ENCODE results near the gene PSMG2. TPM values are rescaled to one million over a fixed set of nuclear protein-coding genes. Genes with fewer than 3 reads are reported as not detected.

PSMG2 gene
- total RNA-seq, 2 donors from 2014 or later = 65.5 to 70.2 TPM

- DNase-seq = no peak
- no peak overlapping the region for H3K9ac ChIP-seq (ENCODE audit: extremely low read depth, low read length, poor library complexity, severe bottlenecking)
- H3K27ac ChIP-seq (ENCODE audit: low read depth, low read length) = no peak overlapping the region
- Mint-ChIP-seq H3K27me3 (ENCODE audit: insufficient read depth) (no peaks in the 10 kb centered on the region), H3K4me3 (no peak overlapping the region), H3K4me1 (no peaks in the 10 kb centered on the region), H3K36me3 (ENCODE audit: low read depth) (peaks cover 71% of the 10 kb centered on the region), H3K9me3 (no peaks in the 10 kb centered on the region), H3K27ac (no peak overlapping the region)
- no peaks in the 10 kb centered on the region for H3K27me3 ChIP-seq (ENCODE audit: control insufficient read depth, insufficient read depth, low read length, poor library complexity, severe bottlenecking)
- no peak overlapping the region for H3K4me3 ChIP-seq (ENCODE audit: low read length)
- H3K36me3 ChIP-seq (ENCODE audit: control insufficient read depth, insufficient read depth, low read length) = peaks cover 75% of the 10 kb centered on the region
- 90 to 98% methylated on average over 2 to 5 of the region's 5 CpGs for WGBS, 2 experiments (ENCODE audit: insufficient coverage in 1 of 2, insufficient read length in 1 of 2)
- H3K9me3 ChIP-seq (ENCODE audit: control insufficient read depth, low read length) = no peaks in the 10 kb centered on the region
- H3K4me1 ChIP-seq (ENCODE audit: control insufficient read depth, insufficient read depth, low read length) = no peaks in the 10 kb centered on the region
- TF ChIP-seq, protein P1, sequence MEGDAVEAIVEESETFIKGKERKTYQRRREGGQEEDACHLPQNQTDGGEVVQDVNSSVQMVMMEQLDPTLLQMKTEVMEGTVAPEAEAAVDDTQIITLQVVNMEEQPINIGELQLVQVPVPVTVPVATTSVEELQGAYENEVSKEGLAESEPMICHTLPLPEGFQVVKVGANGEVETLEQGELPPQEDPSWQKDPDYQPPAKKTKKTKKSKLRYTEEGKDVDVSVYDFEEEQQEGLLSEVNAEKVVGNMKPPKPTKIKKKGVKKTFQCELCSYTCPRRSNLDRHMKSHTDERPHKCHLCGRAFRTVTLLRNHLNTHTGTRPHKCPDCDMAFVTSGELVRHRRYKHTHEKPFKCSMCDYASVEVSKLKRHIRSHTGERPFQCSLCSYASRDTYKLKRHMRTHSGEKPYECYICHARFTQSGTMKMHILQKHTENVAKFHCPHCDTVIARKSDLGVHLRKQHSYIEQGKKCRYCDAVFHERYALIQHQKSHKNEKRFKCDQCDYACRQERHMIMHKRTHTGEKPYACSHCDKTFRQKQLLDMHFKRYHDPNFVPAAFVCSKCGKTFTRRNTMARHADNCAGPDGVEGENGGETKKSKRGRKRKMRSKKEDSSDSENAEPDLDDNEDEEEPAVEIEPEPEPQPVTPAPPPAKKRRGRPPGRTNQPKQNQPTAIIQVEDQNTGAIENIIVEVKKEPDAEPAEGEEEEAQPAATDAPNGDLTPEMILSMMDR (conservative IDR thresholded peaks at IDR 0.05) = no peak
Measured at GRCh38 chr18:12711446-12711845, 8.6 kb downstream of the PSMG2 start.

DNA sequence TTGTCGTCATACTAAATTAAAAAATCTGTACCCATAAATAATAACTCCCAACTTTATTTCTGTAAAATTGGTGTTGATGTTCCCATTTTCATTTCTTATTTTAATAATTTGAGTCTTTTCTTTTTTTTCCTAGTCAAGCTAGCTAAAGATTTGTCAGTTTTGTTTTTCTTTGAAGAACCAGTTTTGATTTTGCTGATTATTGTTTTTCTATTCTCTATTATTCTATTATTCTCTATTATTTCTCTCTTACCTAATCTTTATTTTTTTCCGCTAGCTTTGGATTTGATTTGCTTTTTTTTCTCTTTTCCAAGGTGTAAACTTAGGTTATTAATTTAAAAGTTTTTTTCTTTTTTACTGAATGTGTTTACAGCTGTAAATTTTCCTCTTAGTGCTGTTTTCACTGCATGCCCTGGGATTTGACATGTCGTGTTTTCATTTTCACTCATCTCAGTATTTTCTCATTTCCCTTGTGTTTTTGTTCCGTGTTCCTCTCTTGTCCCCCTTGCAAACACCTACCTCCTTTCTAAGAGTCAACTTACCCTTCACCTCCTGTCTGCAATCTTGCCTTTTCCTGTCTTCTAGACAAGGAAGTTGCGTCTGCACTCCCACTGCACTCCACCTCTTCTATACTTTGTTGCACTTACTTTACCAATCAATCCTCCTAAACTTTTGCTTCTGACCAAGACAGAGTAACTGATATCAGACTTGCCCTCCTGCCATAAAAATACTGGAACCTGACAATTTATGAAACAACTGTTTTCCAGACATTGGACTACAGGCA is 18.8 kb downstream of the PSMG2 start:
- Mint-ChIP-seq H3K36me3 (ENCODE audit: low read depth) (peaks cover 46% of the 10 kb centered on the region), H3K27ac (no peak overlapping the region), H3K4me3 (no peak overlapping the region), H3K9me3 (no peaks in the 10 kb centered on the region), H3K4me1 (no peaks in the 10 kb centered on the region), H3K27me3 (ENCODE audit: insufficient read depth) (no peaks in the 10 kb centered on the region)
- DNase-seq = no peak
- no peak overlapping the region for H3K9ac ChIP-seq (ENCODE audit: extremely low read depth, low read length, poor library complexity, severe bottlenecking)
- H3K9me3 ChIP-seq (ENCODE audit: control insufficient read depth, low read length) = no peaks in the 10 kb centered on the region
- no peaks in the 10 kb centered on the region for H3K4me1 ChIP-seq (ENCODE audit: control insufficient read depth, insufficient read depth, low read length)
- H3K4me3 ChIP-seq (ENCODE audit: low read length) = no peak overlapping the region
- no peaks in the 10 kb centered on the region for H3K27me3 ChIP-seq (ENCODE audit: control insufficient read depth, insufficient read depth, low read length, poor library complexity, severe bottlenecking)
- H3K36me3 ChIP-seq (ENCODE audit: control insufficient read depth, insufficient read depth, low read length) = peaks cover 76% of the 10 kb centered on the region
- H3K27ac ChIP-seq (ENCODE audit: low read depth, low read length) = no peak overlapping the region
- WGBS, 2 experiments (ENCODE audit: insufficient coverage in 1 of 2, insufficient read length in 1 of 2) = 94 to 97% methylated on average over 2 to 3 of the region's 5 CpGs
- TF ChIP-seq, protein P1 (conservative IDR thresholded peaks at IDR 0.05) = no peak

- H3K36me3 Mint-ChIP-seq (ENCODE audit: low read depth) = peaks cover 42% of the 10 kb centered on the region
- H3K4me3 ChIP-seq (ENCODE audit: low read length) = no peak overlapping the region
- 80 to 97% methylated on average over 6 to 7 of the region's 7 CpGs for WGBS, 2 experiments (ENCODE audit: insufficient coverage in 1 of 2, insufficient read length in 1 of 2)
- H3K4me1 Mint-ChIP-seq = no peaks in the 10 kb centered on the region
- H3K9ac ChIP-seq (ENCODE audit: extremely low read depth, low read length, poor library complexity, severe bottlenecking) = no peak overlapping the region
- H3K27me3 Mint-ChIP-seq (ENCODE audit: insufficient read depth) = no peaks in the 10 kb centered on the region
- no peaks in the 10 kb centered on the region for H3K9me3 Mint-ChIP-seq
- no peak overlapping the region for H3K4me3 Mint-ChIP-seq
- no peak overlapping the region for H3K27ac Mint-ChIP-seq
- H3K27ac ChIP-seq (ENCODE audit: low read depth, low read length) = no peak overlapping the region
- TF ChIP-seq, protein P1 (conservative IDR thresholded peaks at IDR 0.05) = no peak
- peaks cover 71% of the 10 kb centered on the region for H3K36me3 ChIP-seq (ENCODE audit: control insufficient read depth, insufficient read depth, low read length)
- H3K27me3 ChIP-seq (ENCODE audit: control insufficient read depth, insufficient read depth, low read length, poor library complexity, severe bottlenecking) = no peaks in the 10 kb centered on the region
- DNase-seq = no peak
- H3K4me1 ChIP-seq (ENCODE audit: control insufficient read depth, insufficient read depth, low read length) = no peaks in the 10 kb centered on the region
- H3K9me3 ChIP-seq (ENCODE audit: control insufficient read depth, low read length) = no peaks in the 10 kb centered on the region
Measured at GRCh38 chr18:12722731-12723130, 19.9 kb downstream of the PSMG2 start.
